ENCODE measurements around the gene INPP4B.

- TF ChIP-seq, protein P1, sequence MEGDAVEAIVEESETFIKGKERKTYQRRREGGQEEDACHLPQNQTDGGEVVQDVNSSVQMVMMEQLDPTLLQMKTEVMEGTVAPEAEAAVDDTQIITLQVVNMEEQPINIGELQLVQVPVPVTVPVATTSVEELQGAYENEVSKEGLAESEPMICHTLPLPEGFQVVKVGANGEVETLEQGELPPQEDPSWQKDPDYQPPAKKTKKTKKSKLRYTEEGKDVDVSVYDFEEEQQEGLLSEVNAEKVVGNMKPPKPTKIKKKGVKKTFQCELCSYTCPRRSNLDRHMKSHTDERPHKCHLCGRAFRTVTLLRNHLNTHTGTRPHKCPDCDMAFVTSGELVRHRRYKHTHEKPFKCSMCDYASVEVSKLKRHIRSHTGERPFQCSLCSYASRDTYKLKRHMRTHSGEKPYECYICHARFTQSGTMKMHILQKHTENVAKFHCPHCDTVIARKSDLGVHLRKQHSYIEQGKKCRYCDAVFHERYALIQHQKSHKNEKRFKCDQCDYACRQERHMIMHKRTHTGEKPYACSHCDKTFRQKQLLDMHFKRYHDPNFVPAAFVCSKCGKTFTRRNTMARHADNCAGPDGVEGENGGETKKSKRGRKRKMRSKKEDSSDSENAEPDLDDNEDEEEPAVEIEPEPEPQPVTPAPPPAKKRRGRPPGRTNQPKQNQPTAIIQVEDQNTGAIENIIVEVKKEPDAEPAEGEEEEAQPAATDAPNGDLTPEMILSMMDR (IDR thresholded peaks at IDR 0.05), result no peak
- TF ChIP-seq POLR2A (IDR thresholded peaks at IDR 0.05), result no peak
These were observed 410.4 kb downstream of the INPP4B start for GRCh38 chr4:142435599-142436235.

All from body of pancreas (tissue), 4 donors.